HUES48 (cell line): ENCODE data around the gene BMP8B.
"Not testable (repeated sequence)": the region's sequence is repeated elsewhere in the genome, so short reads cannot be mapped to it uniquely, and the experiment has no call there.

ENCODE experiments used
- H3K27ac ChIP-seq: one replicate; pipeline ENCODE4 v1.7.0; 2013; ENCODE audit warnings: low read depth, low read length, inconsistent platforms
- H3K27me3 ChIP-seq: 2 replicates; pipeline ENCODE4 v1.6.1; 2013; ENCODE audit warnings: mild to moderate bottlenecking, low read length; ENCODE audit not compliant: control insufficient read depth, insufficient read depth
- H3K36me3 ChIP-seq: 2 replicates; pipeline ENCODE4 v1.6.1; 2013; ENCODE audit warnings: low read length; ENCODE audit not compliant: control insufficient read depth, insufficient read depth
- H3K4me1 ChIP-seq: 2 replicates; pipeline ENCODE4 v1.6.1; 2013; ENCODE audit warnings: mild to moderate bottlenecking, low read length; ENCODE audit not compliant: control insufficient read depth, insufficient read depth
- H3K4me3 ChIP-seq: 2 replicates; pipeline ENCODE4 v1.5.1; 2013; ENCODE audit warnings: mild to moderate bottlenecking, low read depth, low read length
- H3K9ac ChIP-seq: 2 replicates; pipeline ENCODE4 v1.6.1; 2013; ENCODE audit warnings: mild to moderate bottlenecking, low read depth, low read length, moderate library complexity
- H3K9me3 ChIP-seq: 2 replicates; pipeline ENCODE4 v1.6.1; 2013; ENCODE audit warnings: low read length; ENCODE audit not compliant: control insufficient read depth, insufficient read depth

The BMP8B gene

GRCh38 chr1:39777306-39777705, 11.4 kb downstream of the BMP8B start:
- Histone ChIP-seq H3K27me3 (peaks cover 16% of the 10 kb centered on the region; the same call in 1 of the 2 replicates), H3K9me3 (no peaks in the 10 kb centered on the region), H3K36me3 (no peaks in the 10 kb centered on the region), H3K27ac (no peak overlapping the region), H3K4me1 (no peaks in the 10 kb centered on the region), H3K9ac (no peak overlapping the region), H3K4me3 (no peak overlapping the region)

- no peak overlapping the region for H3K4me3 ChIP-seq
- H3K4me1 ChIP-seq = no peaks in the 10 kb centered on the region
Observed at GRCh38 chr1:39776886-39777285, 11.8 kb downstream of the BMP8B start.

GRCh38 chr1:39776400-39776713, 12.3 kb downstream of the BMP8B start:
- H3K4me3 ChIP-seq = no peak overlapping the region
- H3K4me1 ChIP-seq = no peaks in the 10 kb centered on the region
- H3K27ac ChIP-seq = no peak overlapping the region
- H3K9me3 ChIP-seq = no peaks in the 10 kb centered on the region
- H3K9ac ChIP-seq = no peak overlapping the region
- H3K36me3 ChIP-seq = no peaks in the 10 kb centered on the region
- H3K27me3 ChIP-seq = peaks cover 19% of the 10 kb centered on the region; the same call in 1 of the 2 replicates

More at GRCh38 chr1:39776886-39777285, 11.8 kb downstream of the BMP8B start:
- Histone ChIP-seq H3K27ac (no peak overlapping the region), H3K9ac (no peak overlapping the region), H3K9me3 (no peaks in the 10 kb centered on the region), H3K36me3 (no peaks in the 10 kb centered on the region), H3K27me3 (peaks cover 16% of the 10 kb centered on the region; the same call in 1 of the 2 replicates)

GRCh38 chr1:39775676-39776399, 12.8 kb downstream of the BMP8B start:
- not testable (repeated sequence) for H3K4me3 ChIP-seq, H3K27ac ChIP-seq, H3K4me1 ChIP-seq, H3K9me3 ChIP-seq, H3K9ac ChIP-seq, H3K36me3 ChIP-seq
- peaks cover 21% of the 10 kb centered on the region; the same call in 1 of the 2 replicates for H3K27me3 ChIP-seq

GRCh38 chr1:39775141-39775540, 13.5 kb downstream of the BMP8B start:
- not testable (repeated sequence) for H3K36me3 ChIP-seq, H3K4me1 ChIP-seq, H3K9ac ChIP-seq, H3K27ac ChIP-seq, H3K9me3 ChIP-seq, H3K4me3 ChIP-seq
- H3K27me3 ChIP-seq = peaks cover 19% of the 10 kb centered on the region

- not testable (repeated sequence) for H3K4me1 ChIP-seq, H3K36me3 ChIP-seq, H3K27ac ChIP-seq, H3K9me3 ChIP-seq, H3K9ac ChIP-seq, H3K4me3 ChIP-seq
- H3K27me3 ChIP-seq = peaks cover 18% of the 10 kb centered on the region
Observed at GRCh38 chr1:39773369-39773979, 15.2 kb downstream of the BMP8B start.

- not testable (repeated sequence) for H3K36me3 ChIP-seq, H3K4me3 ChIP-seq, H3K9ac ChIP-seq, H3K4me1 ChIP-seq, H3K9me3 ChIP-seq, H3K27ac ChIP-seq
- H3K27me3 ChIP-seq = peaks cover 15% of the 10 kb centered on the region
Observed at GRCh38 chr1:39771022-39771532, 17.6 kb downstream of the BMP8B start, which contains the start of gene OXCT2. TSS of gene OXCT2 (minus strand) at chr1:39771348. CDS start at chr1:39771255, 93 bp downstream.

GRCh38 chr1:39770100-39771021, 18.3 kb downstream of the BMP8B start:
- not testable (repeated sequence) for H3K27ac ChIP-seq, H3K4me1 ChIP-seq, H3K9me3 ChIP-seq, H3K36me3 ChIP-seq, H3K4me3 ChIP-seq, H3K9ac ChIP-seq
- peaks cover 15% of the 10 kb centered on the region for H3K27me3 ChIP-seq

- H3K4me3 ChIP-seq, H3K9ac ChIP-seq, H3K36me3 ChIP-seq, H3K4me1 ChIP-seq, H3K27ac ChIP-seq, H3K9me3 ChIP-seq: not testable (repeated sequence)
- H3K27me3 ChIP-seq = peaks cover 15% of the 10 kb centered on the region
Observed at GRCh38 chr1:39769502-39769901, 19.2 kb downstream of the BMP8B start.

GRCh38 chr1:39766466-39766865, 22.2 kb downstream of the BMP8B start:
- not testable (repeated sequence) for H3K9me3 ChIP-seq, H3K4me3 ChIP-seq, H3K36me3 ChIP-seq, H3K27ac ChIP-seq, H3K4me1 ChIP-seq, H3K9ac ChIP-seq
- peaks cover 13% of the 10 kb centered on the region for H3K27me3 ChIP-seq

GRCh38 chr1:39764512-39764911, 24.2 kb downstream of the BMP8B start:
- not testable (repeated sequence) for H3K27ac ChIP-seq, H3K9ac ChIP-seq, H3K36me3 ChIP-seq, H3K4me1 ChIP-seq, H3K9me3 ChIP-seq, H3K27me3 ChIP-seq, H3K4me3 ChIP-seq
